ENCODE results near the gene TCTA. TPM values are rescaled to one million over a fixed set of nuclear protein-coding genes. Genes with fewer than 3 reads are reported as not detected.

The TCTA gene
- total RNA-seq, 2 donors from 2014 or later: 14.3 to 18.0 TPM

- Mint-ChIP-seq H3K4me3 (no peak overlapping the region), H3K36me3 (ENCODE audit: low read depth) (no peaks in the 10 kb centered on the region), H3K9me3 (no peaks in the 10 kb centered on the region), H3K4me1 (no peaks in the 10 kb centered on the region), H3K27ac (peak overlapping the region; percentile 13), H3K27me3 (no peaks in the 10 kb centered on the region)
- no peak for ATAC-seq (replicated peaks)
These were observed 49.4 kb downstream of the TCTA start for GRCh38 chr3:49461443-49462171.

- Mint-ChIP-seq H3K4me3 (no peak overlapping the region), H3K27ac (peak overlapping the region; percentile 13), H3K9me3 (no peaks in the 10 kb centered on the region), H3K27me3 (no peaks in the 10 kb centered on the region), H3K4me1 (no peaks in the 10 kb centered on the region), H3K36me3 (ENCODE audit: low read depth) (no peaks in the 10 kb centered on the region)
- ATAC-seq (replicated peaks): no peak
These were observed 50.0 kb downstream of the TCTA start for GRCh38 chr3:49462222-49462621.

GRCh38 chr3:49465270-49466034 is 53.2 kb downstream of the TCTA start:
- no peak for ATAC-seq (replicated peaks)

More at GRCh38 chr3:49465270-49466034, 53.2 kb downstream of the TCTA start:
- no peak overlapping the region for H3K27ac Mint-ChIP-seq
- peaks cover 6% of the 10 kb centered on the region for H3K4me1 Mint-ChIP-seq
- no peaks in the 10 kb centered on the region for H3K27me3 Mint-ChIP-seq
- no peaks in the 10 kb centered on the region for H3K9me3 Mint-ChIP-seq
- no peak overlapping the region for H3K4me3 Mint-ChIP-seq
- no peaks in the 10 kb centered on the region for H3K36me3 Mint-ChIP-seq (ENCODE audit: low read depth)

Other genes starting within 250 kb of the TCTA start
- 10 to 100 TPM; 15.6 to 17.0 TPM for gene CCDC71, start 246.1 kb upstream of the TCTA start, total RNA-seq
- 1 to 10 TPM; 1.0 to 3.7 TPM for gene KLHDC8B, start 240.8 kb upstream of the TCTA start, total RNA-seq
- 1 to 10 TPM; 9.3 to 9.4 TPM for gene C3orf62, start 135.2 kb upstream of the TCTA start, total RNA-seq
- 10 to 100 TPM; 69.1 to 69.2 TPM for gene USP4, start 72.4 kb upstream of the TCTA start, total RNA-seq
- gene GPX1, start 54.1 kb upstream of the TCTA start, total RNA-seq: 100 to 1,000 TPM; 133 to 221 TPM
- gene RHOA, start 447 bp upstream of the TCTA start, total RNA-seq: 100 to 1,000 TPM; 298 to 453 TPM
- gene AMT, start 10.1 kb downstream of the TCTA start, total RNA-seq: 1 to 10 TPM; 1.9 to 2.5 TPM
- 10 to 100 TPM in 1 of 2 donors, 1 to 10 TPM in 1; 6.7 to 11.6 TPM for gene NICN1, start 16.9 kb downstream of the TCTA start, total RNA-seq
- 10 to 100 TPM in 1 of 2 donors, 1 to 10 TPM in 1; 7.0 to 12.3 TPM for gene DAG1, start 57.8 kb downstream of the TCTA start, total RNA-seq
- gene BSN, start 142.1 kb downstream of the TCTA start, total RNA-seq: under 1 TPM; 0.13 to 0.22 TPM